H1 (cell line): ENCODE results near the gene AAGAB. TPM values are rescaled to one million over a fixed set of nuclear protein-coding genes. Genes with fewer than 3 reads are reported as not detected.
"Not testable (repeated sequence)": the region's sequence is repeated elsewhere in the genome, so short reads cannot be mapped to it uniquely, and the experiment has no call there.

Experiments used
- CTCF ChIA-PET: fragments of 300-600 bp; sonication (Branson Sonifier 250); formaldehyde crosslinking; loops from one replicate; lab custom pipeline; 2021; ENCODE audit not compliant: partially characterized antibody; lab: Charles Lee
- POLR2A ChIA-PET: fragments of 300-600 bp; sonication (Branson Sonifier 250); formaldehyde crosslinking; loops from one replicate; lab custom pipeline; 2021; ENCODE audit warnings: inconsistent platforms; ENCODE audit not compliant: partially characterized antibody; lab: Charles Lee
- DNase-seq, 2 experiments: peaks; one replicate each; pipeline versions ENCODE4 v3.0.0 to v3.0.0-alpha.2; 2010 to 2022; ENCODE audit warnings: low spot score in 2 of 2, low read depth in 1 of 2, mixed read lengths in 1 of 2
- FAIRE-seq: peaks from 2 replicates; lab custom pipeline; 2011; peaks lifted over from hg19 to GRCh38; lab: Jason Lieb, UNC
- H2AFZ ChIP-seq: 2 replicates; pipeline ENCODE4 v1.8.1; 2012; ENCODE audit warnings: low read length, inconsistent platforms
- H2AK5ac ChIP-seq: 2 replicates; pipeline ENCODE4 v1.6.1; 2013; ENCODE audit warnings: low read depth, low read length
- H2BK120ac ChIP-seq: replicated peaks from 2 replicates; pipeline ENCODE3; 2013; ENCODE audit warnings: low read depth, low read length, inconsistent platforms
- H2BK12ac ChIP-seq: 2 replicates; pipeline ENCODE4 v1.6.1; 2013; ENCODE audit warnings: low read depth, low read length
- H2BK15ac ChIP-seq: 2 replicates; pipeline ENCODE4 v1.6.1; 2013; ENCODE audit warnings: low read length
- H2BK20ac ChIP-seq: 2 replicates; pipeline ENCODE4 v1.6.1; 2013; ENCODE audit warnings: low read length
- H2BK5ac ChIP-seq: 2 replicates; pipeline ENCODE4 v1.6.1; 2013; ENCODE audit warnings: low read depth, low read length
- H3K14ac ChIP-seq: 2 replicates; pipeline ENCODE4 v1.6.1; 2013; ENCODE audit warnings: inconsistent platforms; ENCODE audit not compliant: insufficient read length
- H3K18ac ChIP-seq: 2 replicates; pipeline ENCODE4 v1.6.1; 2013; ENCODE audit warnings: low read length; ENCODE audit errors: extremely low read depth
- H3K23ac ChIP-seq: 2 replicates; pipeline ENCODE4 v1.6.1; 2013; ENCODE audit warnings: inconsistent platforms; ENCODE audit not compliant: insufficient read length
- H3K23me2 ChIP-seq: 2 replicates; pipeline ENCODE4 v1.6.1; 2013; ENCODE audit warnings: low read depth, low read length
- H3K27ac ChIP-seq: 2 replicates; pipeline ENCODE4 v1.6.1; 2011; ENCODE audit warnings: low read depth, low read length, inconsistent platforms
- H3K27me3 ChIP-seq, 4 experiments: replicated peaks in 1 of 4; 1 replicate in 1 of 4; 2 replicates in 3 of 4; pipeline versions ENCODE4 v1.6.1 to v1.8.1; 2011 to 2013; ENCODE audit warnings: low read length in 3 of 4, mild to moderate bottlenecking in 3 of 4, inconsistent platforms in 2 of 4, mixed read lengths in 2 of 4, moderate library complexity in 1 of 4; ENCODE audit not compliant: control insufficient read depth in 3 of 4, insufficient read depth in 3 of 4; ENCODE audit errors: extremely low read depth in 1 of 4
- H3K36me3 ChIP-seq, 4 experiments: 2 replicates each; pipeline versions ENCODE4 v1.6.1 to v1.8.1; 2011 to 2013; ENCODE audit warnings: mild to moderate bottlenecking in 4 of 4, low read length in 3 of 4, moderate library complexity in 2 of 4, control low read depth in 1 of 4, inconsistent platforms in 1 of 4; ENCODE audit not compliant: insufficient read depth in 4 of 4, control insufficient read depth in 2 of 4
- H3K4ac ChIP-seq: replicated peaks from 2 replicates; pipeline ENCODE3; 2013; ENCODE audit warnings: low read length, low read depth, mixed read lengths, inconsistent platforms; ENCODE audit not compliant: insufficient read length
- H3K4me1 ChIP-seq, 4 experiments: replicated peaks in 1 of 4; 1 replicate in 1 of 4; 2 replicates in 3 of 4; pipeline versions ENCODE4 v1.6.1 to v1.8.1; 2011 to 2013; ENCODE audit warnings: low read length in 3 of 4, inconsistent platforms in 2 of 4, mixed read lengths in 1 of 4; ENCODE audit not compliant: insufficient read depth in 4 of 4, control insufficient read depth in 3 of 4
- H3K4me2 ChIP-seq, 2 experiments: 2 replicates each; pipeline versions ENCODE4 v1.6.1 to v1.8.1; 2011 to 2013; ENCODE audit warnings: low read depth in 2 of 2, low read length in 2 of 2, control low read depth in 1 of 2, inconsistent platforms in 1 of 2, mild to moderate bottlenecking in 1 of 2; ENCODE audit not compliant: insufficient read depth in 1 of 2
- H3K4me3 ChIP-seq, 4 experiments: fragments of 200-600, 300-600 bp in 1 of 4; sonication (generic), shearing (Covaris generic), sonication (Bioruptor Twin) in 1 of 4; 2 replicates each; pipeline versions ENCODE4 v1.5.1 to v1.8.1; 2011 to 2016; ENCODE audit warnings: low read length in 4 of 4, low read depth in 3 of 4, control low read depth in 2 of 4, inconsistent platforms in 2 of 4, mild to moderate bottlenecking in 2 of 4, mixed read lengths in 1 of 4, moderate library complexity in 1 of 4; ENCODE audit not compliant: insufficient read depth in 2 of 4; ENCODE audit errors: extremely low read depth in 1 of 4
- H3K56ac ChIP-seq: replicated peaks from 2 replicates; pipeline ENCODE3; 2013; ENCODE audit warnings: low read depth, mild to moderate bottlenecking, mixed read lengths, low read length, inconsistent platforms; ENCODE audit not compliant: insufficient read length
- H3K79me1 ChIP-seq: 2 replicates; pipeline ENCODE4 v1.6.1; 2013; ENCODE audit warnings: low read depth, low read length, control low read depth
- H3K79me2 ChIP-seq, 2 experiments: 2 replicates each; pipeline versions ENCODE4 v1.6.1 to v1.8.1; 2012 to 2013; ENCODE audit warnings: low read length in 2 of 2, mild to moderate bottlenecking in 2 of 2, inconsistent platforms in 1 of 2; ENCODE audit not compliant: insufficient read depth in 2 of 2, control insufficient read depth in 1 of 2
- H3K9ac ChIP-seq, 4 experiments: replicated peaks in 1 of 4; 1 replicate in 1 of 4; 2 replicates in 3 of 4; pipeline versions ENCODE4 v1.6.1 to v1.8.1; 2011 to 2013; ENCODE audit warnings: low read depth in 3 of 4, low read length in 3 of 4, control low read depth in 2 of 4, mild to moderate bottlenecking in 2 of 4, moderate library complexity in 2 of 4, inconsistent platforms in 1 of 4; ENCODE audit errors: extremely low read depth in 1 of 4
- H3K9me3 ChIP-seq, 2 experiments: 2 replicates each; pipeline versions ENCODE4 v1.6.1 to v1.8.1; 2012 to 2013; ENCODE audit warnings: mild to moderate bottlenecking in 2 of 2, moderate library complexity in 2 of 2, control low read depth in 1 of 2, inconsistent platforms in 1 of 2, low read depth in 1 of 2, low read length in 1 of 2, mixed read lengths in 1 of 2; ENCODE audit not compliant: insufficient read depth in 2 of 2
- H4K20me1 ChIP-seq, 2 experiments: replicated peaks in 1 of 2; 2 replicates each; pipeline versions ENCODE3 to v1.8.1; 2011 to 2013; ENCODE audit warnings: inconsistent platforms in 2 of 2, low read length in 2 of 2, mild to moderate bottlenecking in 1 of 2; ENCODE audit not compliant: insufficient read depth in 2 of 2, control insufficient read depth in 1 of 2
- H4K5ac ChIP-seq: 2 replicates; pipeline ENCODE4 v1.6.1; 2013; ENCODE audit warnings: low read length, low read depth, mixed read lengths, inconsistent platforms; ENCODE audit not compliant: insufficient read length
- H4K8ac ChIP-seq: 2 replicates; pipeline ENCODE4 v1.8.0; 2013; ENCODE audit warnings: mild to moderate bottlenecking, moderate library complexity, low read length, inconsistent platforms; ENCODE audit not compliant: insufficient read depth; ENCODE audit errors: extremely low read depth
- H4K91ac ChIP-seq: replicated peaks from 2 replicates; pipeline ENCODE3; 2013; ENCODE audit warnings: low read length, mixed read lengths, inconsistent platforms; ENCODE audit not compliant: insufficient read length
- WGBS, 2 experiments: shearing (Covaris generic) in 1 of 2; methylation state at CpG; one replicate each; pipeline versions ENCODE4 v1.1.6 to v1.1.7; 2013 to 2015; ENCODE audit warnings: low lambda C conversion rate in 2 of 2, mixed read lengths in 2 of 2, inconsistent platforms in 1 of 2, low coverage in 1 of 2, missing lambda C conversion rate in 1 of 2; ENCODE audit not compliant: insufficient replicate concordance in 2 of 2, insufficient coverage in 1 of 2, insufficient read length in 1 of 2; ENCODE audit errors: extremely low coverage in 1 of 2, missing lambda C conversion rate in 1 of 2; 5-methylcytosine and 5-hydroxymethylcytosine counted together
- polyA plus RNA-seq, 7 experiments: library from polyadenylated mRNA; depleted of rRNA in 3 of 7; stranded (reverse) in 5 of 7; unstranded in 2 of 7; fragments of >200 nt in 5 of 7; fragments of 200-250 nt in 2 of 7; gene quantifications; 1 replicate in 5 of 7; 2 replicates in 1 of 7; 4 replicates in 1 of 7; pipeline versions ENCODE4 v1.2.1 to v1.2.3, GENCODE V29; 2011 to 2013; ENCODE audit warnings: missing spikeins in 2 of 7, mixed read lengths in 2 of 7
- total RNA-seq: library from RNA; stranded (reverse); fragmentation: NEBNext Ultra II Directional; extraction: Animal tissue kit (Norgen Biotek cat#: 25700); gene quantifications from 2 replicates; pipeline ENCODE4 v1.2.1, GENCODE V29; 2021

AAGAB gene
- total and polyA plus RNA-seq, 2 of the 8 experiments (the other 6 are each of a cell fraction or from before 2014, with no cell fraction given), result 20.1 to 45.9 TPM

DNA sequence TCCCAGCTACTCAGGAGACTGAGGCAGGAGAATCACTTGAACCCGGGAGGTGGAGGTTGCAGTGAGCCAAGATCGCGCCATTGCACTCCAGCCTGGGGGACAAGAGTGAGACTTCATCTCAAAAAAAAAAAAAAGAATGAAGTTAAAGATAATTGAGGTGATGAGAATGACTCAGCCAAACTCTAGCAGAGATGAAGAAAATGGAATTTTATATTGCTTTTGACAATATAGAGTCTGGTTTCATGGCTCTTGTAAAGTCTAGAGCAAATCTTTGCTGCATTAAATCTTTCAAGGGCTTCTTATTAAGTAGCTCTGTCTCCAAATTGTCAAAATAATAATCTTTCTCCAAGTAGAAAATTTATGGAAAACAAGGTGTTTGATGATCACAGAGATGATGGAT, 4.0 kb upstream of the AAGAB start:
- H4K8ac ChIP-seq, FAIRE-seq, H3K4ac ChIP-seq, H3K9ac ChIP-seq, H3K14ac ChIP-seq, H3K56ac ChIP-seq, H3K4me3 ChIP-seq, H3K4me2 ChIP-seq, H2BK5ac ChIP-seq, H2AFZ ChIP-seq, H2AK5ac ChIP-seq, H3K23me2 ChIP-seq, H2BK15ac ChIP-seq, H4K20me1 ChIP-seq, H3K27ac ChIP-seq, H4K91ac ChIP-seq, H2BK12ac ChIP-seq, H3K27me3 ChIP-seq, H3K4me1 ChIP-seq, H4K5ac ChIP-seq, H2BK120ac ChIP-seq, H3K79me2 ChIP-seq, H3K23ac ChIP-seq, H3K36me3 ChIP-seq, H3K18ac ChIP-seq, H3K79me1 ChIP-seq, H2BK20ac ChIP-seq, H3K9me3 ChIP-seq, DNase-seq: not testable (repeated sequence)
- WGBS, 2 experiments, result 75% methylated on average over 1 of the region's 3 CpGs; no CpG with 5 or more reads in 1 of the 2 experiments
- CTCF ChIA-PET, result interaction anchor here (1.0 kb wide), 1 partner anchor 40 kb away, joined by 4 read pairs; no protein-coding TSS in a partner anchor
- POLR2A ChIA-PET, result interaction anchor here (1.0 kb wide), 1 partner anchor 23 kb away, joined by 3 read pairs; no protein-coding TSS in a partner anchor
